Neural cell (in vitro differentiated cells): ENCODE results near the gene NINJ1.

Experiments used
- CTCF ChIP-seq: fragments of 450-650 bp; IDR thresholded peaks from 2 replicates; pipeline ENCODE4 v1.5.1; 2014; ENCODE audit warnings: antibody characterized with exemption, mild to moderate bottlenecking, moderate library complexity; ENCODE audit not compliant: poor library complexity, severe bottlenecking
- EP300 ChIP-seq: fragments of 450-650 bp; conservative IDR thresholded peaks from 2 replicates; pipeline ENCODE4 v1.6.1; 2014; ENCODE audit warnings: antibody characterized with exemption, mild to moderate bottlenecking, moderate library complexity; ENCODE audit not compliant: poor library complexity, severe bottlenecking
- EZH2 ChIP-seq: fragments of 200-600, 300-800 bp; shearing (Covaris generic), sonication (generic); IDR thresholded peaks from 2 replicates; pipeline ENCODE4 v1.6.1; 2014; ENCODE audit warnings: antibody characterized with exemption, low read length, borderline replicate concordance, mild to moderate bottlenecking; ENCODE audit not compliant: insufficient read depth, poor library complexity, severe bottlenecking
- MXI1 ChIP-seq: fragments of 450-650 bp; conservative IDR thresholded peaks from 2 replicates; pipeline ENCODE4 v1.6.1; 2014; ENCODE audit warnings: antibody characterized with exemption, mild to moderate bottlenecking; ENCODE audit not compliant: poor library complexity, severe bottlenecking
- POLR2AphosphoS5 ChIP-seq: IDR thresholded peaks from 2 replicates; pipeline ENCODE4 v1.6.1; 2012
- RAD21 ChIP-seq: fragments of 450-650 bp; conservative IDR thresholded peaks from 2 replicates; pipeline ENCODE4 v1.6.1; 2014; ENCODE audit warnings: antibody characterized with exemption, mild to moderate bottlenecking, moderate library complexity
- REST ChIP-seq: IDR thresholded peaks from 2 replicates; pipeline ENCODE4 v1.6.1; 2012; ENCODE audit warnings: borderline replicate concordance
- SMC3 ChIP-seq: fragments of 450-650 bp; conservative IDR thresholded peaks from 2 replicates; pipeline ENCODE4 v1.6.1; 2014; ENCODE audit warnings: antibody characterized with exemption, mild to moderate bottlenecking, moderate library complexity; ENCODE audit not compliant: poor library complexity
- TAF1 ChIP-seq: IDR thresholded peaks from 2 replicates; pipeline ENCODE4 v1.6.1; 2012; ENCODE audit warnings: low read depth

- TF ChIP-seq CTCF (no peak), EP300 (no peak), POLR2AphosphoS5 (no peak), REST (no peak), EZH2 (no peak), MXI1 (no peak), RAD21 (no peak), TAF1 (no peak), SMC3 (no peak)
Observed at GRCh38 chr9:93119703-93119952, 14.4 kb downstream of the NINJ1 start.
